Measurements from ENCODE around the gene MOB3B. TPM values are rescaled to one million over a fixed set of nuclear protein-coding genes. Genes with fewer than 3 reads are reported as not detected.
"Not testable (repeated sequence)": the region's sequence is repeated elsewhere in the genome, so short reads cannot be mapped to it uniquely, and the experiment has no call there.

MOB3B gene
- total RNA-seq, 1 donor from 2014 or later, result 0.91 TPM

DNA sequence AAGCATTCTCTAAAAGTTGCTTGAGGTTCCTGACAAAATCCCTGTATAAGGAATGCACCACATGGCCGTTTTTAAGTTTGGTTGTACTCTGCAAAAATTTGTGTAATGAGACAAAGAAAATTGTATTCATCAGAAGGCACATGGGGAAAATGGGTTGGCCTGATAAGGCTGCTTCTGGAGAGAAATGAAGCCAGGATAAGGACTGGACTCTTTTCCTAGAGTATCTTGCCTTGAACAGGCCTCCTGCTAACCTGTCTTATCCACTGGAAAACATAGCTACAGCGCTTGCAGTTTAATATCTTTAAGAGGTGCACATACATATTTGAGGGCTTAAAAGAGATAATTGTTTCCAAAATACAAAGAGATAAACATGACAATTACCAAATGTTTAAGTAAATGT is 46.9 kb downstream of the MOB3B start:
- ATAC-seq, result no peak
- DNase-seq (ENCODE audit: low spot score), result no peak

GRCh38 chr9:27478322-27478721 is 51.3 kb downstream of the MOB3B start:
- ATAC-seq (no peak), DNase-seq (ENCODE audit: low spot score) (no peak)

- ATAC-seq (no peak), DNase-seq (ENCODE audit: low spot score) (no peak)
Observed at GRCh38 chr9:27476870-27477515, 52.6 kb downstream of the MOB3B start.

DNA sequence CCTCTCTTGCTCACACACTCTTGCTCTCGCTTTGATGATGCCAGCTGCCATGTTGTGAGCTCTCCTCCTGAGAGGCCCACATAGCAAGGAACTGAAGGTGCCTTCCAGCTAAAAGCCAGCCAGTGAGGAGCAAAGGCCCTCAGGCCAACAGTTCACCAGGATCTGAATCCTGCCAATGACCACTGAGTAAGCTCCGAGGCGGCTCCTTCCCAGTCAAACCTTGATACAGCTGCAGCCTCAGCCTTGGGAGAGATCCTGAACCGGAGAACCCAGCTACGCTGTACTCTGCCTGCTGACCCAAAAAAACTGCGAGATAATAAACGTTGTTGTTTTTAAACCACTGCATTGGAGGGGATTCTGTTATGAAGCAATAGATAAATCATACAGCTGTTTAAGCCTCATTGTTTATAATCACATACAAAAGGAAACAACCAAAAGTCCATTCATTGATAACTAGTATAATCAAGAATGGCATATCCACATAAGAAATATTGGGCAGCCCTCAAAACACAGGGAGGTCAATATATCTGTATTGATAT is 54.5 kb downstream of the MOB3B start:
- no peak for ATAC-seq
- no peak for DNase-seq (ENCODE audit: low spot score)

DNA sequence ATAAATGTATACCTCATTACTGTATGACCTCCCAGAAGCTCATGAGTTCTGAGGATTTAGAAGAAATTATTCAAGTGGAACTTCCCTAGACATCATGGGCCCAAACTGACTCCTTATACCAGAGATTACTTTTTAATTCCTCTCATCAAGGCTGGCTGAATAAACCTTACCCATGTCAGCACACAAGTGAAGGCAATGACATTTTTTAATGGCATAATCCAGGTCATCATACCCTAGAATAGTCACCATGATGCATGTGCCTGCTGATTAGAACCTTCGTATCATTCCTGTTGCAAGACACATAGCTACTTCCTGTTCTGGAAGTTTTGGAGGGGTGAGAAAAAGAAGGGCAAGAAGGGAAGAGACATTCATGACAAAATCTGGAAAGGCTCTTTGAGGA is 55.3 kb downstream of the MOB3B start:
- no peak for ATAC-seq
- DNase-seq (ENCODE audit: low spot score), result no peak

- ATAC-seq (peak; percentile 52), DNase-seq (ENCODE audit: low spot score) (no peak)
Observed at GRCh38 chr9:27473111-27473529, 56.5 kb downstream of the MOB3B start.

DNA sequence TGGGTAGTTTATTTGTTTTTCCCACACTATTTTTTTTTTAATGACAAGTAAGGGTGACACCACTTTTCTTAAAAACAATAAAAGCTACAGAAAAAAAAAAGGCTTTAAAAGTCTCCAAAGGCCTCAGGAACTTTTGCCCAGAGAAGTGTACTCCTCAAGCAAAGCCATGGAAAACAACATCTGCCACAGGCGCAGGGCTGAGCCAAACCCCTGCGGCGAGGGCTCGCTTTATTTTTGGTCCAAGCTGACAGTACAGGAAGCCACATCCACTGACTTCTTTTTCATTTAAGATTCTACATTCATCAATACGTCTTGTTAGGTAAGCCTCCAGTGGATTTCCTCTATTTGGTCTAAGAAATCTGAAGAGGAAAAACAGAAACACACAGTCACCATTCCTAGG is 57.4 kb downstream of the MOB3B start:
- ATAC-seq, result no peak
- DNase-seq (ENCODE audit: low spot score), result no peak

- no peak for DNase-seq (ENCODE audit: low spot score)
- ATAC-seq, result no peak
Observed at GRCh38 chr9:27471789-27472188, 57.8 kb downstream of the MOB3B start.

GRCh38 chr9:27471366-27471765 is 58.2 kb downstream of the MOB3B start:
- ATAC-seq (no peak), DNase-seq (ENCODE audit: low spot score) (no peak)

DNA sequence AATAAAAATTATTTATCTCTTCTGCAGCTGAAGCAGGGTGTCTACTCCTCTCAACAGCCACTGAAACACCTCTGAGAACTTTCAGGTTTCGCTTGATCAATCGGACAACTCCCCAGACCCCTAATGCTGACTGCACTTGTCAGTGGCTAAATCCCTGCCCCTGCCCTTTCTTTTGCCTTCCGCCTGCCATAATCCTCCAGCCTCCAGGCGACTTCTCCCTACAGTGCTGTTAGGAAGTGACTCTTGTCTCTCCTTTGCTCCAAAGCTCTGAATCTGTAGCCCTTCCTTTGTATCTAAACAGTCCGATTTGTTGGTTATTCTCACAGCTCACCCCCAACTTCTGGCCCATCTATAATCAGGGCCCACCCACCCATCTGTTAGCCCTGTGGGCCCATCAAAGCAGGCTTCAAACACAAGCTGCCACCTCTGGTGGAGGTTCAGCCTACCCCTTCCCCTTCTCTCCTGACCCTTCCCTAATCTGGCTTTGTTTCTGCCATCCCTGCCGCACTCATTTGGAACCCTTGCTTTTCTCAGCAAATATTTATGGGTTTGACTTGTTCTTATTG is 59.2 kb downstream of the MOB3B start:
- DNase-seq (ENCODE audit: low spot score) (no peak), ATAC-seq (no peak)

- ATAC-seq (no peak), DNase-seq (ENCODE audit: low spot score) (no peak)
Observed at GRCh38 chr9:27469550-27469949, 60.1 kb downstream of the MOB3B start.

GRCh38 chr9:27468462-27469110 is 61.0 kb downstream of the MOB3B start:
- no peak for DNase-seq (ENCODE audit: low spot score)
- ATAC-seq, result no peak

DNA sequence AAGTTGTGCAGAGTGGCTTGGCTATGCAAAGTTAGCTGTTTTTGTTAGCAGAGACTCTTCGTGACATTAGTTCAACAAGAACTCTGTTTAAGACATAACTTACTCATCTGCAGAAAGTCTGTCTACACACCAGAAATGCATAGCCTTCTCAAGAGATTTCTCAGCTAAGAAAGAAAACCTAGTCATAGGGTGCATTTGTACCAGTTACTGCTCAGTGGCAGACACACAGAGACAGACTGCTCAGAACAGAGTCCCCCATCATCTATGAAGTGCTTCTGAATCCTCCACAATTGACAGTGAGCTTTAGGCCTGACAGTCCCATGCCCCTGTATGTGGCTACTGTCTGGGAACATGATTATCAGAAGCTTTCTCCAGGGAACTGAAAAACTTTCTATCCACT is 61.6 kb downstream of the MOB3B start:
- ATAC-seq, result no peak

GRCh38 chr9:27467486-27467885 is 62.1 kb downstream of the MOB3B start:
- no peak for ATAC-seq
- no peak for DNase-seq (ENCODE audit: low spot score)

More for the DNA sequence above, 61.6 kb downstream of the MOB3B start:
- DNase-seq (ENCODE audit: low spot score), result no peak

DNA sequence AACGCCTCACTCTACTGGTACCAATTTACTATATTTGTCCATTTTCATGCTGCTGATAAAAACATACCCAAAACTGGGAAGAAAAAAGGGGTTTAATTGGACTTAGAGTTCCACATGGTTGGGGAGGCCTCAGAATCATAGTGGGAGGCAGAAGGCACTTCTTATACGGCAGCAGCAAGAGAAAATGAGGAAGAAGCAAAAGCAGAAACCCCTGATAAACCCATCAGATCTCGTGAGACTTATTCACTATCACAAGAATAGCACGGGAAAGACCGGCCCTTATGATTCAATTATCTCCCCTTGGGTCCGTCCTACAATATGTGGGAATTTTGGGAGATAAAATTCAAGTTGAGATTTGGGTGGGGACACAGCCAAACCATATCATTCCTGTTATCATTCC is 63.1 kb downstream of the MOB3B start:
- not testable (repeated sequence) for ATAC-seq; DNase-seq (ENCODE audit: low spot score)

DNA sequence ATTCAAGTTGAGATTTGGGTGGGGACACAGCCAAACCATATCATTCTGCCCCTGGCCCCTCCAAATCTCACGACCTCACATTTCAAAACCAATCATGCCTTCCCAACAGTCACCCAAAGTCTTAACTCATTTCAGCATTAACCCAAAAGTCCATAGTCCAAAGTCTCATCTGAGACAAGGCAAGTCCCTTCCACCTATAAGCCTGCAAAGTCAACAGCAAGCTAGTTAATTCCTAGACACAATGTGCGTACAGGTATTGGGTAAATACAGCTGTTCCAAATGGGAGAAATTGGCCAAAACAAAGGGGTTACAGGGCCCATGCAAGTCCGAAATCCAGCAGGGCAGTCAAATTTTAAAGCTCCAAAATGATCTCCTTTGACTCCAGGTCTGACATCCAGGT is 64.7 kb downstream of the MOB3B start:
- ATAC-seq; DNase-seq (ENCODE audit: low spot score): not testable (repeated sequence)

DNA sequence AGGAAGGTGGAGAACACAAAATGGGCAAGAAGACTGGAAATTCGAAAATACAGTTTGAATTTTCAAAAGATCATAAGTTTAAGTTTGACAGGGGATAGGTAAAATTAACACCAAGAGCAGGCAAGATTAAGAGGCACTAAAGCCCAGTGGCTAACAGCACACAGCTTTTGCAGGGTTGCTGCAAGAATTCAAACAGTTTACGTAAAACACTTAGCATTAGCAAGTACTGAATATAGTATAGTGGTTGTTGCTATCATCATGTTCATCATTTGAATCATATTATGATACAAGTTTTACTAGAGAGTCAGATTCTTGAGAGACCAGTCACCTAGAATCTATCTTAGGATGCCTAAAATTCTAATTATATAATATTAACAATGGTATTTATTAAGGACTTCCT is 66.8 kb downstream of the MOB3B start:
- ATAC-seq (no peak), DNase-seq (ENCODE audit: low spot score) (no peak)

DNA sequence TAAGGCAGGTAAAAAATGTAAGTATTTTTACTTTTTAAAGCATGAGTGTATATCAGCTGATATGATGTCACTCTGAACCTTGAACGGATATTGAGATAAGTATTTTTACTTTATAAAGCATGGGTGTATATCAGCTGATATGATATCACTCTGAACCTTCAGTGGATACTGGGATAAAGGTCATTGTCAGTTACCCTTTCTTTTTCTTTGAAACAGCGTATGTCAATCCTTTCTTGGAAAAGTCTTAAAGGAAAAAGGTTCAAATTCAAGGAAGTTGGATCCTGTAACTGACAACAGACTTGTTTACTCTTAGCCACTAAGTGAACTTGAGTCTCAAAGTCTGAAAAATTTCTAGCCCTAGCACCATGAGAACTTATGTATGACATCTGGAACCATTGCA is 67.2 kb downstream of the MOB3B start:
- DNase-seq (ENCODE audit: low spot score) (no peak), ATAC-seq (no peak)

DNA sequence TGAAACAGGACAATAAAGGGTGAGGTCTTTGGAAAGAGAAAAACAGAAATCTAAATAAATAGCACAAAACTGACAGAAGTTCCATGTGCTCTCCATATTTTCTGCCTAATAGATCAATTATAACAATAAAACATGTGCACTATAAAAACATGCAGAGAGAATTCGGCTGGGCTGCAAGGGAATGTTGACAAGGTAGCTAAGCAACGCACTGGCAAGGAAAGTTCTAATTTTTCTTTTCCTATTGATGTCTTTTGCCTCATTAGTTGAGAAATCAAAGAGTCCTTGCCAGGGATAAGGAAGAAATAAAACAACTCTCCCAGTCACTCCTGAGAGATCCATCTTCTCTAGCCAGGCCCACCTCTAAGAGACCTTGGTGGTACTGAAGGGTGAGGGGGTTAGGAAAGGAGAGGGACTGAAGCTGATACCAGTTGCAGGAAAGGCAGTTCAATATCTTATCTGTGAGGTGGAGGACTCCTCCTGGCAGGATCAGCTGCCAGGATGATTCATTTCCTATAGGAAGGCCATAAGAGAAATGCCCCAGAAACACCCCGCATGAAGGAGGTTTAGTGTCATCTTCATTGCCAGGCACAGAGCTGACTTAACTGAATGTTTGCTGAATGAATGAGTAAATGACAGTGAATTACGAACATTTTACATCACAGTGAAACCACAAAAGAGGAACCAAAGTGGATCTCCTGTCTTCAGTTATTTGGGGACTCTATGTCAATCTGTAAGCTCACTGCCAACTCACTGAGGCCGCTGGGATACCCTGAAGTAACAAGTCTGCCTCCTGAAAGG is 69.2 kb downstream of the MOB3B start:
- no peak for DNase-seq (ENCODE audit: low spot score)
- peak; percentile 36 for ATAC-seq

DNA sequence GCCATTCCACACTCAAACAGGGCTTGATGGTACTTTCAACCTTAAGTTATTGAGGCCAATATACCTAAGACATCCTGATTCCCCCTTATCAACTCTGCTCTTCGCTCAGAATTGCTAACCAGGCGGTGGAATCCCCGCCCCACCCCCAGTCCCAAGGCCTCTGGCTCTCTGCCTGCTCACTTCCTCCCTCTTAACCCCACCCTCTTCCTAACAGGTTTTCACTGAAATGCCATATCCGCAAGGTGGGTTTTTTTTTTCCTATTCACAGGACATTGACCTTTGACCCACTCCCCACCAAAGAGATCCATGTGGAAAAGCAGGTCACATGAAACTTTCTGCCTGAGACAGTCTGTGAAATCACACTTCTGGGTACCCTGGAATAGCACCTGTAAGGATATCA is 72.2 kb downstream of the MOB3B start:
- DNase-seq (ENCODE audit: low spot score) (no peak), ATAC-seq (peak; percentile 37)

GRCh38 chr9:27453860-27454553 is 75.6 kb downstream of the MOB3B start:
- DNase-seq (ENCODE audit: low spot score) (no peak), ATAC-seq (no peak)

All from left lobe of liver (tissue), 2 donors.